SK-N-SH (cell line): ENCODE results near the gene KRTAP19-1.

Experiments used
- ELF1 ChIP-seq: IDR thresholded peaks from 2 replicates; pipeline ENCODE4 v1.4.0; 2012
- EP300 ChIP-seq, 2 experiments: IDR thresholded peaks; 2 replicates each; pipeline versions ENCODE4 v1.4.0 to v1.6.1; 2012; ENCODE audit warnings: borderline replicate concordance in 1 of 2, low read depth in 1 of 2, low read length in 1 of 2
- GATA2 ChIP-seq: sonication (generic); formaldehyde crosslinking; IDR thresholded peaks from 2 replicates; pipeline ENCODE4 v1.5.0; 2020; ENCODE audit warnings: mild to moderate bottlenecking, missing genetic modification reagents
- POLR2AphosphoS5 ChIP-seq: IDR thresholded peaks from 2 replicates; pipeline ENCODE4 v1.6.1; 2012; ENCODE audit warnings: low read depth, low read length
- RAD21 ChIP-seq: IDR thresholded peaks from 2 replicates; pipeline ENCODE4 v1.6.1; 2012; ENCODE audit warnings: mild to moderate bottlenecking, low read length
- RFX5 ChIP-seq: IDR thresholded peaks from 2 replicates; pipeline ENCODE4 v1.6.1; 2012; ENCODE audit warnings: mild to moderate bottlenecking, improper control_type of control experiment, low read length
- TCF12 ChIP-seq: IDR thresholded peaks from 2 replicates; pipeline ENCODE4 v1.4.0; 2012
- TEAD4 ChIP-seq: IDR thresholded peaks from 2 replicates; pipeline ENCODE4 v1.4.0; 2012; ENCODE audit warnings: mild to moderate bottlenecking, borderline replicate concordance; ENCODE audit not compliant: insufficient read depth
- TF ChIP-seq, protein P1 (sequence below): IDR thresholded peaks from 2 replicates; pipeline ENCODE4 v1.4.0; 2012; ENCODE audit warnings: low read depth
- TF ChIP-seq, protein P2 (sequence below): IDR thresholded peaks from 2 replicates; pipeline ENCODE4; 2012
- TF ChIP-seq, protein P3 (sequence below): fragments of 200-600 bp; sonication (generic); IDR thresholded peaks from 2 replicates; pipeline ENCODE4 v1.6.1; 2017; ENCODE audit warnings: antibody characterized with exemption, mild to moderate bottlenecking, moderate library complexity
- TF ChIP-seq, protein P4 (sequence below): fragments of 150-350 bp; IDR thresholded peaks from 2 replicates; pipeline ENCODE4 v1.6.1; 2017; ENCODE audit warnings: antibody characterized with exemption, low read length, low read depth, borderline replicate concordance
- TF ChIP-seq, protein P5 (sequence below): IDR thresholded peaks from 2 replicates; pipeline ENCODE4 v1.4.0; 2012; ENCODE audit warnings: low read depth, borderline replicate concordance

DNA sequence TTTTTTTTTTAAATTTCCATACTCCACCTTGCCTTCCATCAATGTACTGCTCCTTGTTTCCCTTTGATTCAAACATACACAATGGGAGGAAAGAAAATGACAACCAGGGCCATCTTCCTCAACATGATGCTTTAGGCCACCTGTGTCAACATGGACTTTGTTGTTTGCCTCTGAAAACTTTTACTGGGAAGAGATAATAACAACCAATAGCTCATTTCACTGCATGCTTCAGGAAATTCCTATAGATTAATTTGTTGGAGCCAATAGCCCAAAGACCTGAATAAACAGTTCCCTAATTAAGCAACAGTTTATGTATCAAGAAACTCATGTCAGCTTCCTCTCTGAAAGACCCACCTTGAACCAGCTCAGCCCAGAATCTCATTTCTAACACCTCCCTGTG, 36.9 kb downstream of the KRTAP19-1 start:
- TF ChIP-seq, protein P1, sequence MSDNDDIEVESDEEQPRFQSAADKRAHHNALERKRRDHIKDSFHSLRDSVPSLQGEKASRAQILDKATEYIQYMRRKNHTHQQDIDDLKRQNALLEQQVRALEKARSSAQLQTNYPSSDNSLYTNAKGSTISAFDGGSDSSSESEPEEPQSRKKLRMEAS = no peak
- TF ChIP-seq, protein P2, sequence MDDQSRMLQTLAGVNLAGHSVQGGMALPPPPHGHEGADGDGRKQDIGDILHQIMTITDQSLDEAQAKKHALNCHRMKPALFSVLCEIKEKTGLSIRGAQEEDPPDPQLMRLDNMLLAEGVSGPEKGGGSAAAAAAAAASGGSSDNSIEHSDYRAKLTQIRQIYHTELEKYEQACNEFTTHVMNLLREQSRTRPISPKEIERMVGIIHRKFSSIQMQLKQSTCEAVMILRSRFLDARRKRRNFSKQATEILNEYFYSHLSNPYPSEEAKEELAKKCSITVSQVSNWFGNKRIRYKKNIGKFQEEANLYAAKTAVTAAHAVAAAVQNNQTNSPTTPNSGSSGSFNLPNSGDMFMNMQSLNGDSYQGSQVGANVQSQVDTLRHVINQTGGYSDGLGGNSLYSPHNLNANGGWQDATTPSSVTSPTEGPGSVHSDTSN = no peak
- no peak for TF ChIP-seq POLR2AphosphoS5
- TF ChIP-seq, protein P3, sequence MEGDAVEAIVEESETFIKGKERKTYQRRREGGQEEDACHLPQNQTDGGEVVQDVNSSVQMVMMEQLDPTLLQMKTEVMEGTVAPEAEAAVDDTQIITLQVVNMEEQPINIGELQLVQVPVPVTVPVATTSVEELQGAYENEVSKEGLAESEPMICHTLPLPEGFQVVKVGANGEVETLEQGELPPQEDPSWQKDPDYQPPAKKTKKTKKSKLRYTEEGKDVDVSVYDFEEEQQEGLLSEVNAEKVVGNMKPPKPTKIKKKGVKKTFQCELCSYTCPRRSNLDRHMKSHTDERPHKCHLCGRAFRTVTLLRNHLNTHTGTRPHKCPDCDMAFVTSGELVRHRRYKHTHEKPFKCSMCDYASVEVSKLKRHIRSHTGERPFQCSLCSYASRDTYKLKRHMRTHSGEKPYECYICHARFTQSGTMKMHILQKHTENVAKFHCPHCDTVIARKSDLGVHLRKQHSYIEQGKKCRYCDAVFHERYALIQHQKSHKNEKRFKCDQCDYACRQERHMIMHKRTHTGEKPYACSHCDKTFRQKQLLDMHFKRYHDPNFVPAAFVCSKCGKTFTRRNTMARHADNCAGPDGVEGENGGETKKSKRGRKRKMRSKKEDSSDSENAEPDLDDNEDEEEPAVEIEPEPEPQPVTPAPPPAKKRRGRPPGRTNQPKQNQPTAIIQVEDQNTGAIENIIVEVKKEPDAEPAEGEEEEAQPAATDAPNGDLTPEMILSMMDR = no peak
- no peak for TF ChIP-seq GATA2
- TF ChIP-seq TCF12 = no peak
- TF ChIP-seq EP300 (IDR thresholded peaks at IDR 0.05; ENCODE audit: borderline replicate concordance in 1 of 2, low read depth in 1 of 2, low read length in 1 of 2) = no peak
- TF ChIP-seq, protein P4, sequence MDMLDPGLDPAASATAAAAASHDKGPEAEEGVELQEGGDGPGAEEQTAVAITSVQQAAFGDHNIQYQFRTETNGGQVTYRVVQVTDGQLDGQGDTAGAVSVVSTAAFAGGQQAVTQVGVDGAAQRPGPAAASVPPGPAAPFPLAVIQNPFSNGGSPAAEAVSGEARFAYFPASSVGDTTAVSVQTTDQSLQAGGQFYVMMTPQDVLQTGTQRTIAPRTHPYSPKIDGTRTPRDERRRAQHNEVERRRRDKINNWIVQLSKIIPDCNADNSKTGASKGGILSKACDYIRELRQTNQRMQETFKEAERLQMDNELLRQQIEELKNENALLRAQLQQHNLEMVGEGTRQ = no peak
- no peak for TF ChIP-seq ELF1
- no peak for TF ChIP-seq RAD21
- TF ChIP-seq, protein P5, sequence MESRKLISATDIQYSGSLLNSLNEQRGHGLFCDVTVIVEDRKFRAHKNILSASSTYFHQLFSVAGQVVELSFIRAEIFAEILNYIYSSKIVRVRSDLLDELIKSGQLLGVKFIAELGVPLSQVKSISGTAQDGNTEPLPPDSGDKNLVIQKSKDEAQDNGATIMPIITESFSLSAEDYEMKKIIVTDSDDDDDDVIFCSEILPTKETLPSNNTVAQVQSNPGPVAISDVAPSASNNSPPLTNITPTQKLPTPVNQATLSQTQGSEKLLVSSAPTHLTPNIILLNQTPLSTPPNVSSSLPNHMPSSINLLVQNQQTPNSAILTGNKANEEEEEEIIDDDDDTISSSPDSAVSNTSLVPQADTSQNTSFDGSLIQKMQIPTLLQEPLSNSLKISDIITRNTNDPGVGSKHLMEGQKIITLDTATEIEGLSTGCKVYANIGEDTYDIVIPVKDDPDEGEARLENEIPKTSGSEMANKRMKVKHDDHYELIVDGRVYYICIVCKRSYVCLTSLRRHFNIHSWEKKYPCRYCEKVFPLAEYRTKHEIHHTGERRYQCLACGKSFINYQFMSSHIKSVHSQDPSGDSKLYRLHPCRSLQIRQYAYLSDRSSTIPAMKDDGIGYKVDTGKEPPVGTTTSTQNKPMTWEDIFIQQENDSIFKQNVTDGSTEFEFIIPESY = no peak
- no peak for TF ChIP-seq TEAD4
- no peak for TF ChIP-seq RFX5
